Neuron (in vitro differentiated cells): ENCODE data around the gene AICDA.

Experiments used
- H2AFZ ChIP-seq: one replicate; pipeline ENCODE4 v1.6.1; 2013; ENCODE audit warnings: low read depth, mild to moderate bottlenecking, inconsistent platforms, low read length, moderate library complexity
- H3K27me3 ChIP-seq: one replicate; pipeline ENCODE4 v1.6.1; 2013; ENCODE audit warnings: low read length; ENCODE audit not compliant: insufficient read depth
- H3K36me3 ChIP-seq: one replicate; pipeline ENCODE4 v1.6.1; 2013; ENCODE audit warnings: low read length; ENCODE audit not compliant: insufficient read depth
- H3K4me1 ChIP-seq: one replicate; pipeline ENCODE4 v1.6.1; 2013; ENCODE audit warnings: low read length; ENCODE audit not compliant: insufficient read depth
- H3K4me3 ChIP-seq: 2 replicates; pipeline ENCODE4 v1.5.1; 2013; ENCODE audit warnings: mild to moderate bottlenecking, low read length, moderate library complexity
- H3K9me3 ChIP-seq: one replicate; pipeline ENCODE4 v1.6.1; 2013; ENCODE audit warnings: low read length

The AICDA gene

DNA sequence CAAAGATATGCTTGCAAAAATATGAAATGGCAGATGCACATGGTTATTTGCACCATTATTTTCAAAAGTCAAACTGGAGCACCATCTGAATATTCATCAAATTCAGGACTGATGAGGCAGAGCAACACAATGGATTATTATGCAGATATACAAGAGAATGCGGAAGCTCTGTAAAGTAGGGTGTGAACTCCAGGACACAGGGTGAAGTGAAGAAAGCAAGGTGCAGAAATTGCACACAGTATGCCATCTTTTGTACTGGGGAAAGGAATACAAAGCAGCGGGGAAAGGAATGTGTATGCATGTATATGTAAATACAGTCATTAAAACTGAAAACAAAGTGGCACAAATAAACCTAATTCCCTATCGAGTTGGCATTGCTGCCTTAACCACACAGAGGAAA lies 49.3 kb downstream of the AICDA start:
- Histone ChIP-seq H2AFZ (no peak overlapping the region), H3K27me3 (no peaks in the 10 kb centered on the region), H3K9me3 (no peaks in the 10 kb centered on the region), H3K4me1 (no peaks in the 10 kb centered on the region), H3K36me3 (no peaks in the 10 kb centered on the region), H3K4me3 (no peak overlapping the region)

DNA sequence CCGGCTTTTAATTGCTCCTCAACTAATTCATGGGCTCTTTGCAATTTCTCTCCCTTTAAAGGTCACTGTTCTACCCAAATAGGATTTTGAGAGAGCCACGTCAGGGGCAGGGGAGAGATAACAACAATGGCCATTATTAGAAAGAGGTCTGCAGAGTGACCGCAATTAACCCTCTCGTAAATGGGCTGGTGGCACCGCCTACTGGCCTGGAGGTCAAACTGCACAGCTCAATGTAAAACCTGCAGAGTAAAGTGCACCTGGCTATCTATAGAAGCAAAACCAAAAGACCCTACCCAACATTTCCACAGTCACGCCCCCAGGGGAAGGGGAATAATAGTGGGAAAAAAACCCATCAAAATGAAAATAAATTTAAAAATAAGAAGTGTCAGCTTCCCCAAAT lies 50.3 kb downstream of the AICDA start:
- Histone ChIP-seq H3K4me1 (no peaks in the 10 kb centered on the region), H3K36me3 (no peaks in the 10 kb centered on the region), H2AFZ (no peak overlapping the region), H3K9me3 (no peaks in the 10 kb centered on the region), H3K4me3 (no peak overlapping the region), H3K27me3 (no peaks in the 10 kb centered on the region)

DNA sequence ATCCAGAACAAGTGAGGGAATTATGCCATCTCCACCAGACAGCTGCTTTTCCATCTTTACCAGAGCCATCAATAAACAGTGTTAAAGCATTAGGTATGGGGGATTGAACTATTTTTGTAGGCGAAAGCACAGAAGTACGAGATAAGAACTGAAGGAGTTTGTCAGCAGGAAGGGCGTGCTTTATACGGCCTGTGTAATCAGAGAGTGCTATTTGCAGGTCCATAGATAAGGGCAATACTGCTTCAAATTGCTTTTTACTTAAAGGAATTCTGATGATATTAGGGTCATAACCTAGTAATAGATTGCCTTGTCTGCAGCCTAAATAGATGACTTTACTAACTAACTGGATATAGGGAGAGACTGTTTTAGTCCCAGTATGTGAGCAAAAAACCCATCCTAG lies 51.6 kb downstream of the AICDA start:
- H3K4me1 ChIP-seq, result no peaks in the 10 kb centered on the region
- H3K4me3 ChIP-seq, result no peak overlapping the region

DNA sequence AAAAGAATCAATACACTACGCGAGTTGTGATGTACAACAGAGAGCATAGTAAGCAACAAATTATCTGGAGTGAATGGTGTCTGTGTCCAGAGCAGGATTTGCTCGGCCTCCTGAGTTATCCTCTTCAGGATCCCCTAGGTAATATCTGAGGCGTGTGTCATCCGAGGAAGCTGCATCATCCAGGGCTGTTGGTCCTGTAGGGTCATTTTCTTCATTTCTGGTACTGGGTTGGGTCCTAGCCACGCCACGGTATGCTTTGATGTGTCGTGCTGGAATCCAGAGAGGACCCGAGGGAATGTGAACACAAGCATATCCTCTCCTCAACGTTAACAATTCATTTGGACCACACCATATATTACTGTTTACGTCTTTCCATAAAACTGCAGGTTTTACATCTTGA lies 53.0 kb downstream of the AICDA start:
- Histone ChIP-seq H2AFZ (no peak overlapping the region), H3K4me1 (no peaks in the 10 kb centered on the region), H3K9me3 (no peaks in the 10 kb centered on the region), H3K4me3 (no peak overlapping the region), H3K27me3 (no peaks in the 10 kb centered on the region), H3K36me3 (no peaks in the 10 kb centered on the region)

More for the DNA sequence above, 51.6 kb downstream of the AICDA start:
- Histone ChIP-seq H3K9me3 (no peaks in the 10 kb centered on the region), H3K36me3 (no peaks in the 10 kb centered on the region), H3K27me3 (no peaks in the 10 kb centered on the region), H2AFZ (no peak overlapping the region)

DNA sequence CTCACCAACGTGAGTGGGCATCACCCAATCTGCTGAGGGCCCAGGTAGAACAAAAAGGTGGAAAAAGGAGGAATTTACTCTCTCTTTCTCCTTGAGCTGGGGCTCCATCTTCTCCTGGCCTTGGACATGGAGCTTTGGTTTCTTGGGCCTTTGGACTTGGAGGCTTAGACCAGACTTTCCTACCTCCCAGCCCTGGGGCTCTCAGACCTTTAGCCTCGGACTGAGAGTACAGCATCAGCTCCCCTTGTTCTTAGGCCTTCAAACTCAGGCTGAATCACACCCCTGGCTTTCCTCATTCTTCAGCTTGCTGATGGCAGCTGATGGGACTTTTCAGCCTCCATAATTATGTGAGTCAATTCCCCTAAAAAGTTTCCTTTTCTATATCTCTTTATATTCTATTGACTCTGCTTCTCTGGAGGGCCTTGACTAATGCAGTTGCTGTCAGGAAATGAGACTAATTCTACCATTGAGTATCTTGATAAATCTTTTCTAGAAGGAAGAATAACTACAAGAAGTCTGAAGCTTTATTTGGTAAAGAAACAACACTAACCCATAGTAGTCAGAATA lies 56.0 kb downstream of the AICDA start:
- no peaks in the 10 kb centered on the region for H3K27me3 ChIP-seq
- no peak overlapping the region for H3K4me3 ChIP-seq
- H3K36me3 ChIP-seq, result no peaks in the 10 kb centered on the region
- H3K9me3 ChIP-seq, result no peaks in the 10 kb centered on the region
- no peak overlapping the region for H2AFZ ChIP-seq
- H3K4me1 ChIP-seq, result no peaks in the 10 kb centered on the region

DNA sequence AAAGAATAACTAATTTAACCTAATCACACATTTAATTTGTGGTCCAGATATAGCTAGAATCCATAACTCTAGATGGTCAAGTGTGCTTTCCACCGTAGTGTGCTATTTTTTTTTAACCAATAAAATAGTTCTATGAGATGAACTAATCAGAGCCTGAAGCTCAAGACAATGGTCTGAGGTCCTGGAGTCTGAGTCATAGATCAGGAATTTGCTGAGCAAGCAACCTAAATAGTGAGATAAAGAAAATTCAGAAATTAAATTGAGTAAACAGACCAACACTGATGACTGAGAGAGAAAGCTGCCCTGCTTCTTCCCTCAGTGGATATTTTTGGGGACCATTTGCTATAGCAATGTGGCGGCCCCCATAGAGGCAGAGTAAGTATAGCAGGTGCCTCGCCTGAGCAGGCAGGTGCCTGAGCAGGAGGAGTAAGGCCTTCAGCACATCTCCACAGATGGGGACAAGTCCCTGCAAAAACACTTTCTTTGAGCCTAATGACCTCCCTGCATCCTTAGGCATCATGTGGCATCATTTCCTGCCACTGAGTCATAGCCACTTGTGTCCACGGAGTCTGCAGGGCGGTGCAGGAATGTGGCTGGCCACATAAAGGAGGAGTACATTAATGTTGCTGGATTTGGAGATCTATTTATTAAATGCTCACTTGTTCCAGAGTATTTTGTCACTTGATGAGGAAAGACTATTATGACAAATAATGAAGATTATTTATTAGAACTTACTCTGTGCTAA lies 58.0 kb downstream of the AICDA start:
- H3K9me3 ChIP-seq, result no peaks in the 10 kb centered on the region
- H3K4me1 ChIP-seq, result no peaks in the 10 kb centered on the region
- no peaks in the 10 kb centered on the region for H3K36me3 ChIP-seq
- no peak overlapping the region for H3K4me3 ChIP-seq
- no peaks in the 10 kb centered on the region for H3K27me3 ChIP-seq
- H2AFZ ChIP-seq, result no peak overlapping the region

DNA sequence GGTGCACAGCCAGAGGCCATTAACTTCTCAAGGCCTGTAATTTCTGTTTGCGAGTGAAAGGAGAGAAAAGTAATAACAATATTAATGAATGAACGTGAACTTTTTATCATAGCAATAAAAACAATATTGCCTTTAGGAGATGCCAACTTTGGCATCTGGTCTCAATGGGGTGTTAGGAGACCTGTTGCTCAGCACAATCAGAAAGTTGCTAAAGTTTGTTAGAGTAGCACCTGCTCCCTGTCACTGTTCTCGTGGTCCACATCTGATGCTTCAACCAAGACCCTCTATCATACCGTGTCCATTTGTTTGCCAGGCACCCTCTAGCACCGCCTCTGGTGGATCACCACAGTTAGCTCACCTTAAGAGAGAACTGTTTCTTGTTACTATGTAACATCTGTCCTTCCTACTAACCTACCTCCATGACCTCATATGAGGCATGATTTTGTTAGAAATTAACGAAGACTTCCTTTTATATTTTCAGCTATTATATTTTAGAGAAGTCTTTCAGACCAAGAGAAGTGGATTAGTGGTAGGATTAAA lies 59.5 kb downstream of the AICDA start:
- Histone ChIP-seq H3K9me3 (no peaks in the 10 kb centered on the region), H3K4me3 (no peak overlapping the region), H3K27me3 (no peaks in the 10 kb centered on the region), H2AFZ (no peak overlapping the region), H3K36me3 (no peaks in the 10 kb centered on the region), H3K4me1 (no peaks in the 10 kb centered on the region)
